OCI-LY1 (cell line): ENCODE data around the gene PRPSAP2.
"Not testable (repeated sequence)": the region's sequence is repeated elsewhere in the genome, so short reads cannot be mapped to it uniquely, and the experiment has no call there.

Experiments used
- EZH2 ChIP-seq: fragments of 200-600 bp; sonication (generic), shearing (Covaris generic); IDR thresholded peaks from 2 replicates; pipeline ENCODE4 v1.8.0; 2017; ENCODE audit warnings: borderline replicate concordance, mixed run types, mild to moderate bottlenecking, antibody characterized with exemption, low read length, moderate library complexity, mixed read lengths
- TF ChIP-seq, protein P1 (sequence below): fragments of 200-600 bp; sonication (generic), shearing (Covaris generic); IDR thresholded peaks from 2 replicates; pipeline ENCODE4 v1.5.1; 2017; ENCODE audit warnings: mild to moderate bottlenecking, antibody characterized with exemption, low read length, moderate library complexity, mixed read lengths

DNA sequence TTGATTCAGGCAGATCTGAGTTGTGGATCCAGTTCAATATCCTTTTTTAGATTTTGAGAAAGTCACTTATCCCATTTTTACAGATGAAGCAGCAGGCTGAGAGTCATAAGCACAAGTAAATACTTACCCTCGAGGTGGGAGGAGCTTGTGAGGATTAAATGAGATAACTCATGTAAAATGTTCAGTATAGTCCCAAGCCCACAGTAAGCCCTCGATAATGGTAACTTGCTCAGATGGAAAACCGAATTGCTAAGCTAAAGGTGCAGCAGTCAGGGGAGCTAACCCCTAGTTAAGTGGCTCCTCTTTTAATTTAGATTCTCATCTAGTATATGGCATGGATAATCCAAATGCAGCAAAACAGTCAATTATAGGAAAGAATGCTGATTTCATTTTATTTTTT, 42.0 kb upstream of the PRPSAP2 start:
- not testable (repeated sequence) for TF ChIP-seq EZH2
- TF ChIP-seq, protein P1, sequence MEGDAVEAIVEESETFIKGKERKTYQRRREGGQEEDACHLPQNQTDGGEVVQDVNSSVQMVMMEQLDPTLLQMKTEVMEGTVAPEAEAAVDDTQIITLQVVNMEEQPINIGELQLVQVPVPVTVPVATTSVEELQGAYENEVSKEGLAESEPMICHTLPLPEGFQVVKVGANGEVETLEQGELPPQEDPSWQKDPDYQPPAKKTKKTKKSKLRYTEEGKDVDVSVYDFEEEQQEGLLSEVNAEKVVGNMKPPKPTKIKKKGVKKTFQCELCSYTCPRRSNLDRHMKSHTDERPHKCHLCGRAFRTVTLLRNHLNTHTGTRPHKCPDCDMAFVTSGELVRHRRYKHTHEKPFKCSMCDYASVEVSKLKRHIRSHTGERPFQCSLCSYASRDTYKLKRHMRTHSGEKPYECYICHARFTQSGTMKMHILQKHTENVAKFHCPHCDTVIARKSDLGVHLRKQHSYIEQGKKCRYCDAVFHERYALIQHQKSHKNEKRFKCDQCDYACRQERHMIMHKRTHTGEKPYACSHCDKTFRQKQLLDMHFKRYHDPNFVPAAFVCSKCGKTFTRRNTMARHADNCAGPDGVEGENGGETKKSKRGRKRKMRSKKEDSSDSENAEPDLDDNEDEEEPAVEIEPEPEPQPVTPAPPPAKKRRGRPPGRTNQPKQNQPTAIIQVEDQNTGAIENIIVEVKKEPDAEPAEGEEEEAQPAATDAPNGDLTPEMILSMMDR = not testable (repeated sequence)
